Measurements from ENCODE around the gene CRYBG3.

CRYBG3 gene

DNA sequence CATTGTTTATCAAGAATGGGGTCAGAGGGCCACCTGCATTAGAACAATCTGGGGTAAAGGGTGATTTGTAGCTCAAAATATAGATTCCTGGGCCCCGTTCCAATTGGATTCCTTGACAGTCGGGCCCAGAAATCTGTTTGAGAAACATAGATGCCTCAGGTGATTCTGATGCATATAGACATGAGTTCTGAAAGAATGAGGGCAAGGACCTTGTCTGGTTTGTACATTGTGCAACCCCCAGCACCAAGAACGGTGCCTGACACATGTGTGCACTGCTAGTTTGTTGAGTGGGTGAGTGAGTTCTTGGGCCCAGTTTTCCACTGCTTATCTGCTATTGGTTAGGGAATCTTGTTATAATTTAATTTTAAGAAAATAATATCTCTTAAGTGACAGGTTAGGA lies 16.6 kb downstream of the CRYBG3 start:
- DNase-seq (ENCODE audit: low read depth in 2 of 2): no peak

- DNase-seq (ENCODE audit: low read depth in 2 of 2): no peak
Observed at GRCh38 chr3:97839944-97840343, 18.1 kb downstream of the CRYBG3 start.

DNA sequence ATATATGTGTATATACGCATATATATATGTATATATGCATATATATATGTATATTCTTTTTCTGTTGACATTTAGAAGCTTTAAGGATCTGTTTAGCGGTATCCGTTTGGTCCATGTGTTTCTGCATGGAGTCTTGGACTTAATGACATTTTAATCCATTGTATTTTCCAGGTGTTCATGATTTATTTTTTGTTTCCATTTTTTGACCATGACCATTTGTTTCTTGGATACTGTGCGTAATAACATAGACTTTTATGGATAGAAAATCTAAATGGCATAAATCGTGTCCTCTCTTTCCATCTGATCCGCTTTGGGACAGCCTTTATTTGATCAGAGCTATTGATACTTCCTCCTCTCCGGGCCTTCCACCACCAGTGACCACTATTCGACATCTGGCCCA lies 19.5 kb downstream of the CRYBG3 start:
- DNase-seq (ENCODE audit: low read depth in 2 of 2): no peak

- no peak for DNase-seq (ENCODE audit: low read depth in 2 of 2)
Observed at GRCh38 chr3:97841956-97842355, 20.1 kb downstream of the CRYBG3 start.

GRCh38 chr3:97848779-97849178 lies 27.0 kb downstream of the CRYBG3 start:
- no peak for DNase-seq (ENCODE audit: low read depth in 2 of 2)

DNA sequence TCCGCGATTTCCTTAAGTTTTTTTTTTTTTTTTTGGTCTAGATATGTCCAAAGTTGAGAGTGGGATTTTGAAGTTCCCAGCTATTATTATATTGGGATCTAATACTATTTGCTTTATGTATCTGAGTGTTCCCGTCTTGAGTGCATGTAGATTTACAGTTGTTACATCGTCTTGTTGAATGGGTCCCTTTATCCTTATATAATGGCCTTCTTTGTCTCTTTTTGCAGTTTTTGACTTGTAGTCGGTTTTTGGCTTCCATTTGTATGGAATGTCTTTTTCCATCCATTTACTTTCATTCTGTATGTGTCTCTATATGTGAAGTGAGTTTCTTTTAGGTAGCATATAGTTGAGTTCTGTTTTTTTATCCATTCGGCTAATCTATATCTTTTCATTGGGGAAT lies 35.6 kb downstream of the CRYBG3 start:
- no peak for DNase-seq (ENCODE audit: low read depth in 2 of 2)

GRCh38 chr3:97860364-97860763 lies 38.6 kb downstream of the CRYBG3 start:
- no peak for DNase-seq (ENCODE audit: low read depth in 2 of 2)

GRCh38 chr3:97862582-97862981 lies 40.8 kb downstream of the CRYBG3 start:
- DNase-seq (ENCODE audit: low read depth in 2 of 2): no peak

DNA sequence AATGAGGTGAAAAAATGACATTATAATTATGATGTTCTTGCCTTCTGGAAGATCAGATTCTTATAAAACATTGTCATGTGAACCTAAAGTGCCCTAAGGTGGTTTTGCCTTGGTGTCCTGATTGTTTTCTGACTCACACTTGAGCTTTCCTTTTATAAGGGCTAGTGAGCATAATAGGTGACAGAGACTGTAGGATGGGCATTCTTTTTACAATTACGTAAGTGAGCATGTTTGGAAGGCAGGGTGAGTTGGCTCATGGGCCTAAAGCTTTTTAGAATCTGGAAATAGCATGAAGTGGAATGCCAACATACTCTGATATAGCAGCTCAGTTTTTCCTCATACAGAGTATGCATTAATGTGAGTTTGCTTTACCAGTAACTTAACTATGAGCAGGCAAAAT lies 41.2 kb downstream of the CRYBG3 start:
- no peak for DNase-seq (ENCODE audit: low read depth in 2 of 2)

DNA sequence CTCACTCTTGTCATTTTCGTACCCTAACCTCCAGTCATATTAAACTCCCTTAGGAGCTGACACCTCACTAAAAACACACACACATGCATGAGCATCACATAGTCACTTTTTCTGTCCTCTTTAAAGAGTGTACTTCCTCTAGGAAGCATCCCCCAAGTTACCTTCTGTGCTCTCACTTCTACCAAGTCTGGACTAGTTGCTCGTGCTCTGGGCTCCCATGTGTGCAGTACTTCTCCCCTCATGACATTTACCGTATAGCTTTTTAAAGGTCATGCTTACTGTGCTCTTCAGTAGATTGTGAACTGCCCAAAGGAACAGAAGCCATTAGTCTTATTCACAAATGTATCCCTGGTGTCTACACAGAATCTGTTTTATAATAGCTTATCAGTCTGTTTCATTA lies 42.0 kb downstream of the CRYBG3 start:
- DNase-seq (ENCODE audit: low read depth in 2 of 2): no peak

DNA sequence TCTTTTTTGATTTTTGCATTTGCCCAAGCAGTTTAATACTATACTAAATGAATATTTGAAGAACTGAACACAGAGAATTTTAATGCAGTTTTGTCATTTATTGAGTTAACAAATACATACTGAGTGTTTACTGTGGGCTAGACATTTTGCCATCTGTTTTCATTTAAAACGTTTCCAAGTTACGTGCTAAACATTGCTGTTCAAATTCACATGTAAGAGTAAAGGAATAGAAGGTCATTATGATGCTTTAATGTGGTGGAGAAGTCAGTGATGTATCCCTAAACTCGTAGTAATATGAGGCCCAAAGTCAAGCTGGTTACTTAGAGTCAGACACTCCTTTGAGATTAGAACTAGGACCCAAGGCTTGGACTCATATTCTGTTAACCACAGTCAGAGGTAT lies 49.4 kb downstream of the CRYBG3 start:
- no peak for DNase-seq (ENCODE audit: low read depth in 2 of 2)

GRCh38 chr3:97871801-97872524 lies 50.2 kb downstream of the CRYBG3 start:
- DNase-seq (ENCODE audit: low read depth in 2 of 2): no peak

DNA sequence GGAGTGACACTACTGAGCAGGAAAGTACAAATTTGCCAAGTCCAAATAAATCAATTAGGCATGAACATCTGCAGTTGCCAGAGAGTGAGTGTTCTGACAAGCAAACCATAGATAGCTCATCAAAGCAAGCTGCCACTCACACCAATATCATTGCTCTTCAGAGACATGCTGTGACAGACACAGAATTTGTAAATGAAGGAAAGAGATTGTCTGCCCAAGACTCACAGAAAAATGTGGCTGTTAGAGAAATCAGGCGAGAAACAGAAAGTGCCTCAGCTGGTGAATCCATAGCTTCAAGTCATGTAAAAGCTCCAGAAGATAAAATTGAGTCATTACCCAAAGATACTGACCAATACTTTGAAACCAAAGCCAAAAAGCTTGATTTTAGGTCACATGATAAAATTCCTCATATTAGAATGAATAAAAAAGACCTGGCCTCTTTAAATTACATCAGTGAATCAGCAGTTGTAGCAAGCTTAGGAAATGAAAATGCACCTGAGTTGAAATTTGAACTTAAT lies 50.8 kb downstream of the CRYBG3 start:
- DNase-seq (ENCODE audit: low read depth in 2 of 2): no peak

- DNase-seq (ENCODE audit: low read depth in 2 of 2): no peak
Observed at GRCh38 chr3:97880267-97880666, 58.5 kb downstream of the CRYBG3 start.

DNA sequence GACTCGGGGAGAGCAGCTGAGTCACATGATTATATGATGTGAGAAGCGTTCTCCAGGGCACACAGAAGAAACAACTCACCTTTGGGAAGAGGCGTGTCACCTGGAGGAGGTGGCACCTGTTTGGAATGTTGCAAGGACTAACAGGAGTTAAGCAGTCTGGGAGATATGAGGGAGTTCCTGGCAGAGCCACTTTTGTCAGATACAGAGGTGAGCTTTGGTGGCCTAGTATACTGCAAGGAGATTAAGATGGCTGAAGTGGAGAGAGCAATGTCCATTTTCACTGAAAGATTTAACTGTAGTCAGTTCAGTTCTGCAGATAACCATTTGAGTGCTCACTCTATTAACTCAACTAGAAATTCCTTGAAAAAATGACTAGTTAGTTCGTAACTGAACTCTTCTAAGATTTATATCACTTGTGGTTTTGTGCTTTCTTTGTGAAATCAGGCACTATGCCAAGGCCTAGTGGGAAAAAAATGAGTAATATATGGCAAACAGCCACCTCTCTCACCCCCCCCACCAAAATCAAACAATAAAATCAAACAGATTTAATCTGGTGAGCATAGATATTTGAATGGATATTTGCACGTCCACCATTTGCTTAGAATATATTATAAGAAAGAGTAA lies 61.3 kb downstream of the CRYBG3 start:
- DNase-seq (ENCODE audit: low read depth in 2 of 2): no peak

GRCh38 chr3:97883736-97884135 lies 61.9 kb downstream of the CRYBG3 start:
- no peak for DNase-seq (ENCODE audit: low read depth in 2 of 2)

DNA sequence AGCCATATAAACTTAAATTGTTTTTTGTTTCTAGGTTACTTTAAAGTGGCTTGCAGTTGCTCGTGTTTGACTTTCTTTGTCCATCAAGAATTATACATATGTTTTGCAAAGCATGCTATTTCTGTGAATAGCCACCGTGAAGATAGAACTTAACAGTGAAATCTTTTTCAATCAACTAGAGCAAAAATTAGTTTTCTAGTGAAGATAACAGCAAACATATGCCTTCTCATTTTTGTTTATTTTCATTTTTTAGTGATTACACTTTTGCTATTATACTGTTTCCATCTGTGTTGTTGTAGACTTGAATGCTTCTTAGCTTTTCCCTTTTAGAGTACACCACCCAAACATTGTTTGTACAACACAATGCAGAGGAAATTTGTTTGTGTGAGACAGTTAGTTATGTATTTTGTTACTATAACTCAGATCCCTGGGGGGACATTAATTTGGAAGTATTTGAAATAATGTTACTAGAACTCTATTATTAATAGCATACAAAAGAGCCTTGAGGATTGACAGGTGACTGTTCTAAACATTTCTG lies 62.8 kb downstream of the CRYBG3 start:
- no peak for DNase-seq (ENCODE audit: low read depth in 2 of 2)

DNA sequence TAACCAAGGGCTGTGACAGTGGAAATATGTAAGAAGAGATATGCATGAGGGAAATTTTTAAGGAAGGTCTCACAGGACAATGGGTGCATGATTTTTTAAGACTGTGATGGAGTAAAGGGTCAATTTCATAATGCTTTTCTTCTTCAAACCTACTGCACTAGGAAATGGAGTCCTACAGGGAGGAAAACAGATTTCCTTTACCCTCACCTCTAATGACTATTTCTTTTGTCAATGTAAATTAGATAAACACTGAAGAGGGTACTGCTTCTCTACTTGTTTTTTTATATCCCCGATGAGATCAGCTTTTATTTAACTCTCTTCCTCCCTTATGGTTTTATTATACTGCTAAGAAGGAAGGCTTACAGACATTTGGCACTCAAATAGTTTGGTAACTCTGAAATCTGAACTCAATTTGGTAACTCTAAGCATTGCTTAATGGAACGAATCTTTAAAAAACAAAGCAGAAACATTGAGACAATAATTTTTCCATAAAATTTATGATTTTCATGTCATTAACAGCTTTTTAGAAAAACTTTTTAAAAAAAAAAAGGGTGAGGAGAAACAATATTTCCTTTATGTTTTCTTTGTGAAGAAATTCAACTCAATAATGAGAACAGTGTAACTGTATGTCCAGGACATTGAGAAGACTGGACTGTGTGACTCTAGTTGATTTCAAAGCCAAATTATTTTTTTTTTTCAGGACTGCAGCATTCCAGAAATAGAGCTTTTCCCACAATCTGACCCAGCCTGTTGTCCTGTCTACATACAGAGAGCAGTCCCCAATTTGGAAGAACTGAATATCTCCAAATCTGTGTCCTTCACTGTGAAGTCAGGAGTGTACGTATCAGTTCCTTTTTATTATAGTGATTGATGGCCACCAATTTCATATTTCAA lies 64.4 kb downstream of the CRYBG3 start:
- no peak for DNase-seq (ENCODE audit: low read depth in 2 of 2)

GRCh38 chr3:97889814-97890213 lies 68.0 kb downstream of the CRYBG3 start:
- DNase-seq (ENCODE audit: low read depth in 2 of 2): no peak

GRCh38 chr3:97892852-97893251 lies 71.0 kb downstream of the CRYBG3 start:
- no peak for DNase-seq (ENCODE audit: low read depth in 2 of 2)

GRCh38 chr3:97895216-97895615 lies 73.4 kb downstream of the CRYBG3 start:
- no peak for DNase-seq (ENCODE audit: low read depth in 2 of 2)

DNA sequence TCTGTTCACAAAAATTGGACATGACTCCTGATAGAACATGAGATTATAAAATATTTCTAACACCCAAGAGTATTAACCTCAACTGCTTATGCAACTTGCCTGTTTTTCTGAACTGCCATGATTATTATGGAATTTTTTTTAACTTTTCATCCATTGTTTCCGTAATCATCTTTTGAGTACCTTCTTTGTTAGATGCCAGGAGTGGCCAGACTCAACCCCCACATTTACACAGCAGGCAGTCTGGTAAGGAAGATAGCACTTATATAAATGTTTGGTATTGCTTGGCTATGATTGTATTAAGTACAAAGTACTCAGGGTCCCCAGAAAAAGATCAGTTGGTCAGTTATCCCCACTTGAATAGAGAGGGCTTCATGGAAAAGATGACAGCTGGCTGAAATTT lies 74.3 kb downstream of the CRYBG3 start:
- DNase-seq (ENCODE audit: low read depth in 2 of 2): no peak

All from stimulated activated CD4-positive, alpha-beta T cell treated with anti-CD3 and anti-CD28 coated beads, Interleukin-1b, Interleukin-23, amount 100 ng/mL, for 1 hour (primary cell).